Hepatocyte (in vitro differentiated cells): ENCODE measurements around the gene CD226.

Experiments used
- EZH2 ChIP-seq: fragments of 200-600 bp; sonication (generic); IDR thresholded peaks from 2 replicates; pipeline ENCODE4 v1.6.1; 2016; ENCODE audit warnings: antibody characterized with exemption, mild to moderate bottlenecking, borderline replicate concordance
- EZH2phosphoT487 ChIP-seq: fragments of 200-600 bp; sonication (generic); IDR thresholded peaks from one replicate; pipeline ENCODE4 v1.6.1; 2018; ENCODE audit warnings: antibody characterized with exemption, mild to moderate bottlenecking, low read depth, moderate library complexity; ENCODE audit not compliant: unreplicated experiment, severe bottlenecking
- TF ChIP-seq, protein P1 (sequence below): fragments of 200-600 bp; sonication (generic); IDR thresholded peaks from 2 replicates; pipeline ENCODE4 v1.5.1; 2016; ENCODE audit warnings: antibody characterized with exemption, mild to moderate bottlenecking; ENCODE audit not compliant: poor library complexity

DNA sequence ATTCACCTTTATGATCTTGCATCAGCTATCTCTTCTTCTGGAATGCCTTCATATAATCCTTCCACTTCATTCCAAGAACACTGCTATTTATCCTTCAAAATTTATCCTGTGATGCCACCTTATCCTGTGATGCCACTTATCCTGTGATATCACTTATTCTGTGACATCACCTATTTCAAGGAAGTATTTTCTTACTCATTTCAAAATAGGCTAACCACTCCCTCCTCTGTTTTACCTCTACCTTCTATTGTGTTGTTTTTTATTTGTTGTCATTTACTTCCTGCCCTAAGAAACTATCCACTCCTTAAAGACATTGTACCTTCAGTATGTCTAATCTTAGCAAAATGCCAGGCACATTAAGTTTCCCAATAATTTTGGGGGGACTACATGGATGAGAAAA lies 38.8 kb downstream of the CD226 start:
- TF ChIP-seq, protein P1, sequence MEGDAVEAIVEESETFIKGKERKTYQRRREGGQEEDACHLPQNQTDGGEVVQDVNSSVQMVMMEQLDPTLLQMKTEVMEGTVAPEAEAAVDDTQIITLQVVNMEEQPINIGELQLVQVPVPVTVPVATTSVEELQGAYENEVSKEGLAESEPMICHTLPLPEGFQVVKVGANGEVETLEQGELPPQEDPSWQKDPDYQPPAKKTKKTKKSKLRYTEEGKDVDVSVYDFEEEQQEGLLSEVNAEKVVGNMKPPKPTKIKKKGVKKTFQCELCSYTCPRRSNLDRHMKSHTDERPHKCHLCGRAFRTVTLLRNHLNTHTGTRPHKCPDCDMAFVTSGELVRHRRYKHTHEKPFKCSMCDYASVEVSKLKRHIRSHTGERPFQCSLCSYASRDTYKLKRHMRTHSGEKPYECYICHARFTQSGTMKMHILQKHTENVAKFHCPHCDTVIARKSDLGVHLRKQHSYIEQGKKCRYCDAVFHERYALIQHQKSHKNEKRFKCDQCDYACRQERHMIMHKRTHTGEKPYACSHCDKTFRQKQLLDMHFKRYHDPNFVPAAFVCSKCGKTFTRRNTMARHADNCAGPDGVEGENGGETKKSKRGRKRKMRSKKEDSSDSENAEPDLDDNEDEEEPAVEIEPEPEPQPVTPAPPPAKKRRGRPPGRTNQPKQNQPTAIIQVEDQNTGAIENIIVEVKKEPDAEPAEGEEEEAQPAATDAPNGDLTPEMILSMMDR: no peak
- no peak for TF ChIP-seq EZH2phosphoT487
- no peak for TF ChIP-seq EZH2
